Endothelial cell of umbilical vein (primary cell): ENCODE results near the gene AK9. TPM values are rescaled to one million over a fixed set of nuclear protein-coding genes. Genes with fewer than 3 reads are reported as not detected.

ENCODE experiments used
- BruUV-seq: library from RNA; stranded (reverse); fragments of 400-500 nt; replicated peaks from 2 replicates; lab custom pipeline; 2021; lab: Mats Ljungman, UMichigan
- CTCF ChIA-PET: fragments of 300-600, 350-600 bp; sonication (Branson Sonifier 250); formaldehyde crosslinking; loops from one replicate; lab custom pipeline; 2021; ENCODE audit warnings: antibody characterized with exemption, inconsistent platforms; lab: Charles Lee
- POLR2A ChIA-PET: fragments of 300-600, 350-600 bp; sonication (Branson Sonifier 250); formaldehyde crosslinking; loops from one replicate; lab custom pipeline; 2021; ENCODE audit warnings: antibody characterized with exemption, inconsistent platforms; lab: Charles Lee
- DNase-seq: peaks from one replicate; pipeline ENCODE4 v3.0.0-alpha.2; 2011; ENCODE audit warnings: low read depth, low spot score
- FAIRE-seq: peaks from 2 replicates; lab custom pipeline; 2011; peaks lifted over from hg19 to GRCh38; lab: Jason Lieb, UNC
- H2AFZ ChIP-seq: 2 replicates; pipeline ENCODE4 v1.6.0; 2012; ENCODE audit warnings: low read depth, low read length, control low read depth, inconsistent platforms
- H3K27ac ChIP-seq: 2 replicates; pipeline ENCODE4 v1.5.1; 2011; ENCODE audit warnings: low read depth, mild to moderate bottlenecking, control low read depth, low read length, moderate library complexity; ENCODE audit not compliant: insufficient read depth
- H3K27me3 ChIP-seq, 2 experiments: 2 replicates each; pipeline versions ENCODE4 v1.6.0 to v1.6.1; 2011; ENCODE audit warnings: low read length in 2 of 2, mixed read lengths in 1 of 2; ENCODE audit not compliant: control insufficient read depth in 2 of 2, insufficient read depth in 2 of 2
- H3K36me3 ChIP-seq, 2 experiments: 2 replicates in 1 of 2; 3 replicates in 1 of 2; pipeline ENCODE4 v1.5.1; 2011; ENCODE audit warnings: low read length in 2 of 2, mild to moderate bottlenecking in 1 of 2, moderate library complexity in 1 of 2; ENCODE audit not compliant: control insufficient read depth in 2 of 2, insufficient read depth in 2 of 2; ENCODE audit errors: extremely low read depth in 1 of 2
- H3K4me1 ChIP-seq: 3 replicates; pipeline ENCODE4 v1.5.1; 2011; ENCODE audit warnings: mild to moderate bottlenecking, low read length; ENCODE audit not compliant: control insufficient read depth, insufficient read depth; ENCODE audit errors: extremely low read depth
- H3K4me2 ChIP-seq: 2 replicates; pipeline ENCODE4 v1.6.1; 2011; ENCODE audit warnings: low read length, control low read depth, mixed read lengths; ENCODE audit not compliant: insufficient read depth
- H3K4me3 ChIP-seq, 3 experiments: fragments of 200-600 bp in 1 of 3; sonication (generic), shearing (Covaris generic) in 1 of 3; replicated peaks in 1 of 3; 2 replicates each; pipeline ENCODE4 v1.5.1; 2011 to 2016; ENCODE audit warnings: control low read depth in 3 of 3, low read length in 3 of 3, mild to moderate bottlenecking in 2 of 3, inconsistent platforms in 1 of 3, low read depth in 1 of 3, moderate library complexity in 1 of 3; ENCODE audit not compliant: insufficient read depth in 1 of 3
- H3K79me2 ChIP-seq: 2 replicates; pipeline ENCODE4 v1.6.0; 2012; ENCODE audit warnings: low read length, inconsistent platforms; ENCODE audit not compliant: control insufficient read depth, insufficient read depth
- H3K9ac ChIP-seq: replicated peaks from 2 replicates; pipeline ENCODE3; 2011; ENCODE audit warnings: low read length, control low read depth; ENCODE audit not compliant: insufficient read depth; ENCODE audit errors: extremely low read depth
- H3K9me1 ChIP-seq: replicated peaks from 3 replicates; pipeline ENCODE4 v1.6.0; 2011; ENCODE audit warnings: mild to moderate bottlenecking, low read length; ENCODE audit not compliant: control insufficient read depth, insufficient read depth; ENCODE audit errors: extremely low read depth
- H3K9me3 ChIP-seq: replicated peaks from 2 replicates; pipeline ENCODE4 v1.5.1; 2012; ENCODE audit warnings: low read length, inconsistent platforms; ENCODE audit not compliant: control insufficient read depth, insufficient read depth
- H4K20me1 ChIP-seq: replicated peaks from 2 replicates; pipeline ENCODE3; 2011; ENCODE audit warnings: mild to moderate bottlenecking, low read length; ENCODE audit not compliant: control insufficient read depth, insufficient read depth; ENCODE audit errors: extremely low read depth
- CTCF ChIP-seq, 2 donors: IDR thresholded peaks; 1 replicate in 1 of 2; 2 replicates in 1 of 2; pipeline ENCODE4 v1.5.1; 2011; ENCODE audit warnings: low read length in 2 of 2, mild to moderate bottlenecking in 2 of 2, moderate library complexity in 2 of 2, control low read depth in 1 of 2, inconsistent platforms in 1 of 2, low read depth in 1 of 2; ENCODE audit not compliant: insufficient read depth in 1 of 2; ENCODE audit errors: extremely low read depth in 1 of 2
- EZH2 ChIP-seq: IDR thresholded peaks from 2 replicates; pipeline ENCODE4 v1.6.1; 2012; ENCODE audit warnings: borderline replicate concordance, low read depth, mild to moderate bottlenecking, moderate library complexity, low read length, inconsistent platforms; ENCODE audit not compliant: severe bottlenecking
- FOS ChIP-seq: IDR thresholded peaks from 2 replicates; pipeline ENCODE4 v1.6.1; 2011; ENCODE audit warnings: mild to moderate bottlenecking, low read length, moderate library complexity, borderline replicate concordance; ENCODE audit not compliant: insufficient read depth
- GATA2 ChIP-seq: IDR thresholded peaks from 2 replicates; pipeline ENCODE4 v1.7.0; 2011; ENCODE audit warnings: low read depth, mild to moderate bottlenecking, moderate library complexity, mixed read lengths, low read length; ENCODE audit not compliant: insufficient read length, insufficient read depth
- JUN ChIP-seq: IDR thresholded peaks from 2 replicates; pipeline ENCODE4 v1.6.1; 2011; ENCODE audit warnings: borderline replicate concordance, low read depth; ENCODE audit not compliant: insufficient read length, insufficient read depth
- MAX ChIP-seq: IDR thresholded peaks from 2 replicates; pipeline ENCODE4 v1.6.1; 2011; ENCODE audit not compliant: insufficient read depth, insufficient read length
- MYC ChIP-seq: IDR thresholded peaks from one replicate; pipeline ENCODE4 v1.6.1; 2011; ENCODE audit warnings: mild to moderate bottlenecking, low read depth, low read length
- POLR2A ChIP-seq: IDR thresholded peaks from 2 replicates; pipeline ENCODE4 v1.6.1; 2012; ENCODE audit warnings: low read depth, mild to moderate bottlenecking, control low read depth, low read length
- POLR2AphosphoS5 ChIP-seq: IDR thresholded peaks from 2 replicates; pipeline ENCODE4 v1.6.1; 2012; ENCODE audit warnings: low read depth, mild to moderate bottlenecking, control low read depth, low read length, moderate library complexity; ENCODE audit not compliant: insufficient read depth
- dilution Hi-C: fragments of 300-500 bp; cut with MboI; formaldehyde crosslinking; loops from one replicate; pipeline ENCODE4 v1.15.0; 2019; ENCODE audit warnings: low sequenced_read_pairs; ENCODE audit not compliant: extremely low pct_ligation_motif_present
- intact Hi-C: fragments of 100-400 bp; cut with micrococcal nuclease; formaldehyde crosslinking; loops from one replicate; pipeline ENCODE4 v1.10.0; 2022
- polyA plus RNA-seq, 4 experiments: library from polyadenylated mRNA; depleted of rRNA in 3 of 4; stranded (reverse) in 3 of 4; unstranded in 1 of 4; fragments of >200 nt; gene quantifications; 2 replicates each; pipeline versions ENCODE4 v1.2.1 to v1.2.3, GENCODE V29; 2011 to 2012; ENCODE audit warnings: missing spikeins in 1 of 4
- total RNA-seq: library from RNA; stranded (reverse); gene quantifications from 2 replicates; pipeline ENCODE4 v1.2.3, GENCODE V29; 2021

The AK9 gene
- total and polyA plus RNA-seq, 2 donors (not counting 3 experiments of a cell fraction or from before 2014, with no cell fraction given): 1.4 to 3.2 TPM

GRCh38 chr6:109469591-109470189 lies 221.3 kb downstream of the AK9 start:
- CTCF ChIA-PET: interaction anchor here (0.9 to 1.0 kb wide), 2 partner anchors 12 to 29 kb away, joined by 3 read pairs; partner anchors contain the start of genes PPIL6 and SMPD2
- no peak for FAIRE-seq
- no TSS peak for BruUV-seq

More at GRCh38 chr6:109469591-109470189, 221.3 kb downstream of the AK9 start:
- H3K9me1 ChIP-seq: no peaks in the 10 kb centered on the region
- dilution Hi-C loops: no loop called here
- no peak for DNase-seq
- no peak overlapping the region for H2AFZ ChIP-seq
- H3K4me2 ChIP-seq: no peak overlapping the region
- H3K27me3 ChIP-seq: no peaks in the 10 kb centered on the region
- H3K36me3 ChIP-seq: peaks cover 14 to 25% of the 10 kb centered on the region in 2 experiments
- H3K9me3 ChIP-seq: no peaks in the 10 kb centered on the region
- H3K4me1 ChIP-seq: no peaks in the 10 kb centered on the region
- no peak overlapping the region for H3K4me3 ChIP-seq
- no peaks in the 10 kb centered on the region for H3K79me2 ChIP-seq
- intact Hi-C loops: no loop called here
- H3K9ac ChIP-seq: no peak overlapping the region
- no peak overlapping the region for H3K27ac ChIP-seq
- POLR2A ChIA-PET: no interaction called here
- no peak for TF ChIP-seq POLR2AphosphoS5
- TF ChIP-seq CTCF (IDR thresholded peaks at IDR 0.05; ENCODE audit: extremely low read depth in 1 of 2, insufficient read depth in 1 of 2, low read depth in 1 of 2, low read length in 2 of 2): no peak
- TF ChIP-seq FOS: no peak
- no peak for TF ChIP-seq MAX
- TF ChIP-seq EZH2: no peak
- no peak for TF ChIP-seq GATA2
- no peak for TF ChIP-seq JUN
- TF ChIP-seq MYC: no peak
- no peak for TF ChIP-seq POLR2A
- no peaks in the 10 kb centered on the region for H4K20me1 ChIP-seq
